Liver (tissue), 9 donors: Measurements from ENCODE around the gene MSRB2. TPM values are rescaled to one million over a fixed set of nuclear protein-coding genes. Genes with fewer than 3 reads are reported as not detected.
"Not testable (repeated sequence)": the region's sequence is repeated elsewhere in the genome, so short reads cannot be mapped to it uniquely, and the experiment has no call there.

Experiments
- DNase-seq: peaks from one replicate; pipeline ENCODE4 v3.0.0-alpha.2; 2017; ENCODE audit warnings: low spot score
- H3K27ac ChIP-seq, 2 donors: one replicate each; pipeline ENCODE4 v1.7.0; 2013; ENCODE audit warnings: inconsistent platforms in 2 of 2, low read length in 2 of 2, control low read depth in 1 of 2, low read depth in 1 of 2, mild to moderate bottlenecking in 1 of 2
- H3K27me3 ChIP-seq, 4 donors: one replicate each; pipeline versions ENCODE4 v1.6.1 to v1.7.0; 2013; ENCODE audit warnings: low read length in 3 of 4, inconsistent platforms in 1 of 4, mild to moderate bottlenecking in 1 of 4, moderate library complexity in 1 of 4; ENCODE audit not compliant: control insufficient read depth in 4 of 4, insufficient read depth in 4 of 4
- H3K36me3 ChIP-seq, 4 donors: one replicate each; pipeline versions ENCODE4 v1.6.1 to v1.7.0; 2013; ENCODE audit warnings: low read length in 3 of 4, mild to moderate bottlenecking in 3 of 4, low read depth in 1 of 4, moderate library complexity in 1 of 4; ENCODE audit not compliant: control insufficient read depth in 4 of 4, insufficient read depth in 3 of 4
- H3K4me1 ChIP-seq, 4 donors: one replicate each; pipeline versions ENCODE4 v1.6.1 to v1.7.0; 2013; ENCODE audit warnings: low read length in 3 of 4, mild to moderate bottlenecking in 3 of 4, moderate library complexity in 1 of 4; ENCODE audit not compliant: control insufficient read depth in 4 of 4, insufficient read depth in 4 of 4
- H3K4me3 ChIP-seq, 3 donors: one replicate each; pipeline versions ENCODE4 v1.6.1 to v1.7.0; 2013; ENCODE audit warnings: low read length in 3 of 3, control low read depth in 1 of 3, low read depth in 1 of 3, mild to moderate bottlenecking in 1 of 3
- H3K9ac ChIP-seq, 2 donors: one replicate each; pipeline ENCODE4 v1.7.0; 2013; ENCODE audit warnings: low read length in 2 of 2, mild to moderate bottlenecking in 2 of 2, moderate library complexity in 2 of 2, control low read depth in 1 of 2, low read depth in 1 of 2
- H3K9me3 ChIP-seq, 4 donors: one replicate each; pipeline versions ENCODE4 v1.6.1 to v1.7.0; 2013; ENCODE audit warnings: low read length in 3 of 4; ENCODE audit not compliant: control insufficient read depth in 4 of 4
- ATF3 ChIP-seq: IDR thresholded peaks from 2 replicates; pipeline ENCODE4 v1.6.1; 2016; ENCODE audit warnings: antibody characterized with exemption
- EGR1 ChIP-seq, 2 donors: IDR thresholded peaks; 2 replicates each; pipeline ENCODE4 v1.6.1; 2016 to 2018; ENCODE audit warnings: antibody characterized with exemption in 2 of 2, low read depth in 2 of 2
- FOXA1 ChIP-seq: IDR thresholded peaks from 2 replicates; pipeline ENCODE4 v1.6.1; 2016; ENCODE audit warnings: antibody characterized with exemption
- GABPA ChIP-seq, 2 donors: IDR thresholded peaks in 1 of 2; conservative IDR thresholded peaks in 1 of 2; 2 replicates each; pipeline ENCODE4 v1.6.1; 2016; ENCODE audit warnings: antibody characterized with exemption in 2 of 2, mild to moderate bottlenecking in 1 of 2, moderate library complexity in 1 of 2
- HNF4A ChIP-seq, 2 donors: conservative IDR thresholded peaks; 2 replicates each; pipeline ENCODE4 v1.6.1; 2016; ENCODE audit warnings: antibody characterized with exemption in 2 of 2, mild to moderate bottlenecking in 2 of 2
- JUND ChIP-seq, 2 donors: IDR thresholded peaks; 2 replicates each; pipeline ENCODE4 v1.6.1; 2016; ENCODE audit warnings: antibody characterized with exemption in 2 of 2
- NR2F2 ChIP-seq: IDR thresholded peaks from 2 replicates; pipeline ENCODE4 v1.6.1; 2016; ENCODE audit warnings: antibody characterized with exemption
- RAD21 ChIP-seq, 2 donors: IDR thresholded peaks; 2 replicates each; pipeline ENCODE4 v1.6.1; 2016; ENCODE audit warnings: antibody characterized with exemption in 2 of 2, mild to moderate bottlenecking in 2 of 2
- REST ChIP-seq: IDR thresholded peaks from 2 replicates; pipeline ENCODE4 v1.6.1; 2016; ENCODE audit warnings: antibody characterized with exemption, mild to moderate bottlenecking
- RXRA ChIP-seq, 2 donors: IDR thresholded peaks; 2 replicates each; pipeline ENCODE4 v1.6.1; 2017 to 2018; ENCODE audit warnings: antibody characterized with exemption in 2 of 2, mild to moderate bottlenecking in 1 of 2
- SP1 ChIP-seq: IDR thresholded peaks from 2 replicates; pipeline ENCODE4 v1.6.1; 2018; ENCODE audit warnings: antibody characterized with exemption, mild to moderate bottlenecking
- TAF1 ChIP-seq: conservative IDR thresholded peaks from 2 replicates; pipeline ENCODE4 v1.6.1; 2016; ENCODE audit warnings: antibody characterized with exemption, mild to moderate bottlenecking
- YY1 ChIP-seq: IDR thresholded peaks from 2 replicates; pipeline ENCODE4 v1.6.1; 2016; ENCODE audit warnings: antibody characterized with exemption, mild to moderate bottlenecking
- WGBS: extraction: QIAGEN DNeasy Blood & Tissue Kit; methylation state at CpG from one replicate; pipeline ENCODE4 v1.1.7; 2013; 5-methylcytosine and 5-hydroxymethylcytosine counted together
- polyA plus RNA-seq, 2 donors: library from polyadenylated mRNA; stranded (reverse) in 1 of 2; unstranded in 1 of 2; fragments of 200-250 nt in 1 of 2; fragments of >200 nt in 1 of 2; fragmentation: Nextera tagmentation in 1 of 2; extraction: Ambion mirVana in 1 of 2; gene quantifications; one replicate each; pipeline versions ENCODE4 v1.2.1 to v1.2.3, GENCODE V29; 2013 to 2015
- total RNA-seq, 2 donors: library from RNA; depleted of rRNA; stranded (reverse); fragments of >200 nt; gene quantifications; one replicate each; pipeline ENCODE4 v1.2.3, GENCODE V29; 2014
- TF ChIP-seq, protein P1 (sequence below): IDR thresholded peaks from 2 replicates; pipeline ENCODE4 v1.6.1; 2016; ENCODE audit warnings: antibody characterized with exemption
- TF ChIP-seq, protein P2 (sequence below): fragments of 150-350 bp; IDR thresholded peaks from 2 replicates; pipeline ENCODE4 v1.5.1; 2017; ENCODE audit warnings: improper control_type of control experiment, low read depth, low read length; ENCODE audit not compliant: missing input control
- TF ChIP-seq, protein P3 (sequence below): IDR thresholded peaks from 2 replicates; pipeline ENCODE4 v1.6.1; 2016; ENCODE audit warnings: antibody characterized with exemption
- donor health status: healthy.
- donor health status: healthy.
- donor health status: healthy.
- donor health status: healthy.
- donor health status: healthy.

MSRB2 gene
- total and polyA plus RNA-seq, 4 donors, result 7.3 to 69.4 (median 14.5) TPM

- no peak overlapping the region for H3K4me3 ChIP-seq
- no peaks in the 10 kb centered on the region for H3K27me3 ChIP-seq
- no peak for TF ChIP-seq ATF3
- TF ChIP-seq REST, result no peak
- no peak for TF ChIP-seq FOXA1
- TF ChIP-seq, protein P1, sequence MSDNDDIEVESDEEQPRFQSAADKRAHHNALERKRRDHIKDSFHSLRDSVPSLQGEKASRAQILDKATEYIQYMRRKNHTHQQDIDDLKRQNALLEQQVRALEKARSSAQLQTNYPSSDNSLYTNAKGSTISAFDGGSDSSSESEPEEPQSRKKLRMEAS, result no peak
- no peak for TF ChIP-seq RAD21 (IDR thresholded peaks at IDR 0.05)
- no peak for TF ChIP-seq GABPA (IDR thresholded peaks at IDR 0.05 in 1 of 2, conservative IDR thresholded peaks at IDR 0.05 in 1 of 2)
- H3K36me3 ChIP-seq, result no peaks in the 10 kb centered on the region
- DNase-seq, result no peak
- no peak overlapping the region for H3K27ac ChIP-seq
- 96% methylated on average over 3 of the region's 3 CpGs for WGBS
- no peak overlapping the region for H3K9ac ChIP-seq
- H3K9me3 ChIP-seq, result no peaks in the 10 kb centered on the region
- peaks cover 0 to 5% (median 2%) of the 10 kb centered on the region in 4 donors for H3K4me1 ChIP-seq
These were observed 24.5 kb upstream of the MSRB2 start for GRCh38 chr10:23070913-23071218.

DNA sequence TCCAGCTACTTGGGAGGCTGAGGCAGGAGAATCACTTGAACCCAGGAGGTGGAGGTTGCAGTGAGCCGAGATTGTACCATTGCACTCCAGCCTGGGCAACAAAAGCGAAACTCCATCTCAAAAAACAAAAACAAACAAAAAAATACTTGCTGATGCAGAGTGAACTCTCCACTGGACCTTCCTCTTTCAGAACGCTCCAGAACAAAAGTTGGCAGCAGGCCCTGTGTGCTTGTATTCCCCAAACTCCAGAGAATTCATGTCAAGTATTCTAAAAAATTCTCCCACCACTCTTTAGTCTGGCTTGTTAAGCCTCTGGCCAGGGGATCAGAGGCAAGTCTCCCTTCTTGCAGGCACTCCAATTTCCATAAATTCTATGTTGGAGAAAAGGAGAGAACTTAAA lies 22.8 kb upstream of the MSRB2 start:
- H3K4me3 ChIP-seq, H3K4me1 ChIP-seq, H3K27me3 ChIP-seq, DNase-seq, H3K9me3 ChIP-seq, H3K36me3 ChIP-seq, H3K9ac ChIP-seq: not testable (repeated sequence)
- H3K27ac ChIP-seq, result peak overlapping the region in 1 of 2 donors; percentile 25
- WGBS, result 23% methylated on average over 3 of the region's 3 CpGs
- peak in 1 of 2 donors; percentile 13 for TF ChIP-seq HNF4A (conservative IDR thresholded peaks at IDR 0.05)

GRCh38 chr10:23073527-23073926 lies 21.9 kb upstream of the MSRB2 start:
- Histone ChIP-seq H3K27me3 (no peaks in the 10 kb centered on the region), H3K4me1 (peaks cover 0 to 4% (median 2%) of the 10 kb centered on the region in 4 donors), H3K27ac (no peak overlapping the region), H3K9ac (no peak overlapping the region), H3K4me3 (no peak overlapping the region), H3K36me3 (no peaks in the 10 kb centered on the region), H3K9me3 (no peaks in the 10 kb centered on the region)
- no peak for DNase-seq
- 91% methylated on average over 3 of the region's 3 CpGs for WGBS
- TF ChIP-seq TAF1 (no peak), YY1 (no peak), GABPA (IDR thresholded peaks at IDR 0.05 in 1 of 2, conservative IDR thresholded peaks at IDR 0.05 in 1 of 2) (no peak), FOXA1 (no peak), JUND (IDR thresholded peaks at IDR 0.05) (no peak), HNF4A (conservative IDR thresholded peaks at IDR 0.05) (no peak), REST (no peak), SP1 (no peak), NR2F2 (no peak), RAD21 (IDR thresholded peaks at IDR 0.05) (no peak), RXRA (IDR thresholded peaks at IDR 0.05) (no peak), EGR1 (IDR thresholded peaks at IDR 0.05; ENCODE audit: low read depth in 2 of 2) (no peak)
- TF ChIP-seq, protein P1, result no peak
- TF ChIP-seq, protein P2, sequence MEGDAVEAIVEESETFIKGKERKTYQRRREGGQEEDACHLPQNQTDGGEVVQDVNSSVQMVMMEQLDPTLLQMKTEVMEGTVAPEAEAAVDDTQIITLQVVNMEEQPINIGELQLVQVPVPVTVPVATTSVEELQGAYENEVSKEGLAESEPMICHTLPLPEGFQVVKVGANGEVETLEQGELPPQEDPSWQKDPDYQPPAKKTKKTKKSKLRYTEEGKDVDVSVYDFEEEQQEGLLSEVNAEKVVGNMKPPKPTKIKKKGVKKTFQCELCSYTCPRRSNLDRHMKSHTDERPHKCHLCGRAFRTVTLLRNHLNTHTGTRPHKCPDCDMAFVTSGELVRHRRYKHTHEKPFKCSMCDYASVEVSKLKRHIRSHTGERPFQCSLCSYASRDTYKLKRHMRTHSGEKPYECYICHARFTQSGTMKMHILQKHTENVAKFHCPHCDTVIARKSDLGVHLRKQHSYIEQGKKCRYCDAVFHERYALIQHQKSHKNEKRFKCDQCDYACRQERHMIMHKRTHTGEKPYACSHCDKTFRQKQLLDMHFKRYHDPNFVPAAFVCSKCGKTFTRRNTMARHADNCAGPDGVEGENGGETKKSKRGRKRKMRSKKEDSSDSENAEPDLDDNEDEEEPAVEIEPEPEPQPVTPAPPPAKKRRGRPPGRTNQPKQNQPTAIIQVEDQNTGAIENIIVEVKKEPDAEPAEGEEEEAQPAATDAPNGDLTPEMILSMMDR, result no peak
- TF ChIP-seq, protein P3, sequence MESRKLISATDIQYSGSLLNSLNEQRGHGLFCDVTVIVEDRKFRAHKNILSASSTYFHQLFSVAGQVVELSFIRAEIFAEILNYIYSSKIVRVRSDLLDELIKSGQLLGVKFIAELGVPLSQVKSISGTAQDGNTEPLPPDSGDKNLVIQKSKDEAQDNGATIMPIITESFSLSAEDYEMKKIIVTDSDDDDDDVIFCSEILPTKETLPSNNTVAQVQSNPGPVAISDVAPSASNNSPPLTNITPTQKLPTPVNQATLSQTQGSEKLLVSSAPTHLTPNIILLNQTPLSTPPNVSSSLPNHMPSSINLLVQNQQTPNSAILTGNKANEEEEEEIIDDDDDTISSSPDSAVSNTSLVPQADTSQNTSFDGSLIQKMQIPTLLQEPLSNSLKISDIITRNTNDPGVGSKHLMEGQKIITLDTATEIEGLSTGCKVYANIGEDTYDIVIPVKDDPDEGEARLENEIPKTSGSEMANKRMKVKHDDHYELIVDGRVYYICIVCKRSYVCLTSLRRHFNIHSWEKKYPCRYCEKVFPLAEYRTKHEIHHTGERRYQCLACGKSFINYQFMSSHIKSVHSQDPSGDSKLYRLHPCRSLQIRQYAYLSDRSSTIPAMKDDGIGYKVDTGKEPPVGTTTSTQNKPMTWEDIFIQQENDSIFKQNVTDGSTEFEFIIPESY, result no peak
